ENCODE data around the gene DNAJB6. TPM values are rescaled to one million over a fixed set of nuclear protein-coding genes. Genes with fewer than 3 reads are reported as not detected.

Gene DNAJB6
- total and polyA plus RNA-seq, 2 of the 4 experiments (the other 2 are of a cell fraction): 93.4 to 165 TPM

DNA sequence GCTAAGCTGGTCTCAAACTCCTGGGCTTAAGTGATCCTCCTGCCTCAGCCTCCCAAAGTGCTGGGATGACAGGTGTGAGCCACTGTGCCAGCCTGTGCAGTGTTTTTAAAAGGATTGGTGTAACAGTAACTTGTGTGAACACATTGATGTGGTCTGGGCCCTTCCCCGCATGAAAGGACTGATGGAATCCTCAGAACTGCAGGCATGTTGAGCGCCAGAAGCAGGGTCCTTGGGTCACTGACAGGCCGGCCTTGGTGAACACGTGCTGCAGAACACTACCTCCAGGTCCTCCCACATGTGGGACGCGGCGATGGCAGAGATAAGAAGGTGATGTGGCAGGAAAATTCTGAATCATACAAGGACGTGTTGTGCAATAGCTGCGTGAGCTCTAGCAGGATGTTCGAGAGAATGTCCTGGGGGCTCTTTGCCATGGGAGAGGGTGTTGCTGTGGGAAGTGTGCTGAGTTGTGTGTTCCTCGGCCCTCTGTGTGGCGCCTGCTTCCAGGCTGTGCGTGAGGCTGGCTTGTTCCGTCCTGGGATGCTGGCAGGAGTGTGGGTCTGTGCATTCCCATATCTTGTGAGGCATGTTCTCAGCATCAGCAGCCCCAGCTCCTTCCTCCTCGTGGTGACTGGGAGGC is 68.2 kb downstream of the DNAJB6 start (continued):
- TF ChIP-seq, protein P1, sequence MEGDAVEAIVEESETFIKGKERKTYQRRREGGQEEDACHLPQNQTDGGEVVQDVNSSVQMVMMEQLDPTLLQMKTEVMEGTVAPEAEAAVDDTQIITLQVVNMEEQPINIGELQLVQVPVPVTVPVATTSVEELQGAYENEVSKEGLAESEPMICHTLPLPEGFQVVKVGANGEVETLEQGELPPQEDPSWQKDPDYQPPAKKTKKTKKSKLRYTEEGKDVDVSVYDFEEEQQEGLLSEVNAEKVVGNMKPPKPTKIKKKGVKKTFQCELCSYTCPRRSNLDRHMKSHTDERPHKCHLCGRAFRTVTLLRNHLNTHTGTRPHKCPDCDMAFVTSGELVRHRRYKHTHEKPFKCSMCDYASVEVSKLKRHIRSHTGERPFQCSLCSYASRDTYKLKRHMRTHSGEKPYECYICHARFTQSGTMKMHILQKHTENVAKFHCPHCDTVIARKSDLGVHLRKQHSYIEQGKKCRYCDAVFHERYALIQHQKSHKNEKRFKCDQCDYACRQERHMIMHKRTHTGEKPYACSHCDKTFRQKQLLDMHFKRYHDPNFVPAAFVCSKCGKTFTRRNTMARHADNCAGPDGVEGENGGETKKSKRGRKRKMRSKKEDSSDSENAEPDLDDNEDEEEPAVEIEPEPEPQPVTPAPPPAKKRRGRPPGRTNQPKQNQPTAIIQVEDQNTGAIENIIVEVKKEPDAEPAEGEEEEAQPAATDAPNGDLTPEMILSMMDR (conservative IDR thresholded peaks at IDR 0.05; ENCODE audit: low read depth, low read length): no peak

DNA sequence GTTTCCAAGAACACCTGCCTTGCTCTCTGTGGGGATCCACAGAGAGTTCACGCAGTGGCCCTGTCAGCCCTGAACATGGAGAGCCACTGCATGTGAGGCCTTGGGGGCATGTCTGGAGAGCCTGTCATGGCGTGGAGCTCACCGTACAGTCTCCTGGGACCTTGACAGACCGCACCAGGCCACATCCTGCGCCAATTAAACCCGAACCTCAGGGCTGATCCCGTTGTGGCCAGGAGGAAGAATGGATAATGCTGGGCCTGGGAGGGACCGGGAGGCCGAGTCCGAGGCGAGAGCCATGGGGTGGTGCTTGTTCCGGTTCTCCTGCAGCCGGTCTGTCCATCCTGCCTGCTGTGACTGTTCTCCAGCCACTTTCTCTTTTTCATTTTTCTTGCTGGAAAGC is 68.7 kb downstream of the DNAJB6 start:
- intact Hi-C loops (cut with micrococcal nuclease): no loop called here
- Histone ChIP-seq H3K27ac (ENCODE audit: insufficient read depth, low read length) (peak overlapping the region; percentile 45; the same call in 1 of the 2 replicates), H4K91ac (ENCODE audit: insufficient read depth, low read depth, low read length) (no peak overlapping the region), H4K20me1 (ENCODE audit: insufficient read depth, low read length) (peaks cover 60% of the 10 kb centered on the region), H3K18ac (ENCODE audit: low read depth, low read length) (no peak overlapping the region), H2AK5ac (ENCODE audit: low read depth, low read length) (peak overlapping the region; percentile 67; the same call in 1 of the 2 replicates), H2BK5ac (ENCODE audit: low read depth, low read length, poor library complexity, severe bottlenecking) (peak overlapping the region; percentile 27), H3K4me1 (ENCODE audit: control insufficient read depth, insufficient read depth, low read length) (peaks cover 16% of the 10 kb centered on the region), H3K23ac (ENCODE audit: low read depth, low read length) (no peak overlapping the region), H2AK9ac (replicated peaks; ENCODE audit: low read depth, low read length, poor library complexity) (peak overlapping the region; percentile 82), H3K4me2 (ENCODE audit: low read depth, low read length) (no peak overlapping the region), H3K4ac (ENCODE audit: low read depth, low read length) (peak overlapping the region; percentile 30), H3K14ac (replicated peaks; ENCODE audit: low read depth, low read length) (no peak overlapping the region; the same call in 1 of the 2 replicates), H2BK120ac (ENCODE audit: low read depth, low read length) (peak overlapping the region; percentile 25; the same call in 1 of the 2 replicates), H3K56ac (ENCODE audit: extremely low read depth, insufficient read depth, low read length) (no peak overlapping the region), H3K36me3 (ENCODE audit: control insufficient read depth, insufficient read depth, low read length) (peaks cover 32% of the 10 kb centered on the region), H4K5ac (ENCODE audit: low read depth, low read length) (no peak overlapping the region), H3K79me1 (ENCODE audit: low read depth in 1 of 2, low read length in 2 of 2) (peaks cover 3 to 77% of the 10 kb centered on the region in 2 experiments; a peak in 3 of 4 replicates), H3K9me1 (ENCODE audit: insufficient read depth, low read length) (peaks cover 19% of the 10 kb centered on the region), H4K8ac (ENCODE audit: low read depth in 2 of 2, low read length in 2 of 2) (no peak overlapping the region), H3K9me3 (ENCODE audit: control insufficient read depth, insufficient read depth, low read length) (no peaks in the 10 kb centered on the region), H3K9ac (ENCODE audit: low read depth, low read length) (no peak overlapping the region), H2AFZ (replicated peaks; ENCODE audit: low read length, poor library complexity) (peak overlapping the region; percentile 40), H3K27me3 (ENCODE audit: control insufficient read depth, insufficient read depth, low read length) (no peaks in the 10 kb centered on the region), H2BK15ac (ENCODE audit: low read depth, low read length) (no peak overlapping the region), H2BK20ac (ENCODE audit: low read depth, low read length) (peak overlapping the region; percentile 11; the same call in 1 of the 2 replicates), H3K4me3 (ENCODE audit: insufficient read depth, low read depth, low read length) (no peak overlapping the region)
- in situ Hi-C loops (cut with MboI; ENCODE audit: low sequenced_read_pairs): no loop called here
- 95% methylated on average over 7 of the region's 13 CpGs; no CpG with 5 or more reads in 1 of the 2 experiments for WGBS, 2 experiments (ENCODE audit: extremely low coverage in 2 of 2, insufficient read length in 1 of 2)
- no TSS peak for BruUV-seq (replicated peaks)
- ChIA-PET POLR2A (ENCODE audit: unreplicated experiment) (no interaction called here), CTCF (interaction anchor here (2.0 kb wide), 1 partner anchor 10 kb away, joined by 4 read pairs; no protein-coding TSS in a partner anchor)
- ATAC-seq (ENCODE audit: low read depth): no peak; the same call in 1 of the 2 replicates
- DNase-seq: no peak
- dilution Hi-C loops (cut with HindIII; ENCODE audit: low sequenced_read_pairs, unreplicated experiment): no loop called here
- TF ChIP-seq ELK1 (IDR thresholded peaks at IDR 0.05; ENCODE audit: borderline replicate concordance, low read depth, low read length) (no peak), CHD1 (IDR thresholded peaks at IDR 0.05; ENCODE audit: low read depth, low read length) (no peak), NFE2L2 (IDR thresholded peaks at IDR 0.05; ENCODE audit: low read depth, low read length) (no peak), SMC3 (IDR thresholded peaks at IDR 0.05; ENCODE audit: low read depth, low read length) (no peak), RAD21 (IDR thresholded peaks at IDR 0.05; ENCODE audit: low read length) (no peak), FOS (IDR thresholded peaks at IDR 0.05; ENCODE audit: low read depth, low read length) (no peak), RFX5 (IDR thresholded peaks at IDR 0.05; ENCODE audit: low read depth, low read length) (no peak), MAFK (IDR thresholded peaks at IDR 0.05; ENCODE audit: low read depth, low read length) (no peak), MXI1 (IDR thresholded peaks at IDR 0.05; ENCODE audit: borderline replicate concordance, low read depth, low read length) (no peak), BHLHE40 (IDR thresholded peaks at IDR 0.05; ENCODE audit: low read depth, low read length) (no peak), POLR2A (IDR thresholded peaks at IDR 0.05; ENCODE audit: low read depth, low read length) (no peak), CEBPB (IDR thresholded peaks at IDR 0.05; ENCODE audit: low read depth, low read length) (no peak), MAZ (IDR thresholded peaks at IDR 0.05; ENCODE audit: borderline replicate concordance, low read depth, low read length) (no peak)

Data from IMR-90 (cell line).